Activated CD8-positive, alpha-beta memory T cell treated with anti-CD3 and anti-CD28 coated beads, Interleukin-2, amount 10 ng/mL, durations not matched to agents 7 days and 5 days (primary cell): ENCODE results near the gene CTCF. TPM values are rescaled to one million over a fixed set of nuclear protein-coding genes. Genes with fewer than 3 reads are reported as not detected.
"Not testable (repeated sequence)": the region's sequence is repeated elsewhere in the genome, so short reads cannot be mapped to it uniquely, and the experiment has no call there.

Experiments used
- ATAC-seq: fragments of 150-1000 bp; cut with Tn5 transposase; one replicate; pipeline ENCODE4 v1.10.0; 2021; ENCODE audit warnings: moderate library complexity
- CTCF ChIA-PET: fragments of 350-600 bp; sonication (Branson Sonifier 250); formaldehyde crosslinking; loops from one replicate; lab custom pipeline; 2021; ENCODE audit warnings: antibody characterized with exemption; lab: Charles Lee
- DNase-seq: peaks from one replicate; pipeline ENCODE4 v3.0.0-alpha.2; 2020
- H3K27ac Mint-ChIP-seq: one replicate; pipeline ENCODE4 v1.8.0; 2021; ENCODE audit warnings: mild to moderate bottlenecking, mixed read lengths
- H3K27me3 Mint-ChIP-seq: one replicate; pipeline ENCODE4 v1.8.0; 2021; ENCODE audit warnings: mixed read lengths
- H3K36me3 Mint-ChIP-seq: one replicate; pipeline ENCODE4 v1.8.0; 2021; ENCODE audit warnings: mild to moderate bottlenecking, mixed read lengths
- H3K4me1 Mint-ChIP-seq: one replicate; pipeline ENCODE4 v1.8.0; 2021; ENCODE audit warnings: mixed read lengths
- H3K4me3 Mint-ChIP-seq: one replicate; pipeline ENCODE4 v1.8.0; 2021; ENCODE audit warnings: mild to moderate bottlenecking, moderate library complexity, mixed read lengths
- H3K9me3 Mint-ChIP-seq: one replicate; pipeline ENCODE4 v1.8.0; 2022; ENCODE audit warnings: low read depth, mixed read lengths
- total RNA-seq, 2 experiments: library from RNA; stranded (reverse); gene quantifications; one replicate each; pipeline ENCODE4 v1.2.3, GENCODE V29; 2021

CTCF gene
- 10 to 100 TPM; 74.0 to 81.8 TPM for total RNA-seq

- ATAC-seq (peak; percentile 58), DNase-seq (peak; percentile 88)
- Mint-ChIP-seq H3K4me1 (peaks cover 43% of the 10 kb centered on the region), H3K4me3 (peak within 1 kb of the TSS; percentile 89), H3K27ac (peak within 1 kb of the TSS; percentile 94), H3K9me3 (no peaks in the 10 kb centered on the region), H3K27me3 (no peaks in the 10 kb centered on the region), H3K36me3 (peaks cover 8% of the 10 kb centered on the region)
- CTCF ChIA-PET = interaction anchor here (0.7 to 19.2 kb wide), 19 partner anchors 10 to 748 kb away, joined by 3 to 360 read pairs (median 5); partner anchors contain the start of genes ACD, ATP6V0D1, C16orf86 and CARMIL2
Measured at GRCh38 chr16:67562526-67562917, at the start of gene CTCF. TSS of gene CTCF (plus strand) at chr16:67562526. CDS start at chr16:67610833, 48,307 bp downstream.

GRCh38 chr16:67513892-67514291 is 48.4 kb upstream of the CTCF start:
- DNase-seq, H3K36me3 Mint-ChIP-seq, H3K27me3 Mint-ChIP-seq, H3K27ac Mint-ChIP-seq, H3K9me3 Mint-ChIP-seq, H3K4me3 Mint-ChIP-seq: not testable (repeated sequence)
- peaks cover 18% of the 10 kb centered on the region for H3K4me1 Mint-ChIP-seq
- CTCF ChIA-PET = interaction anchor here (0.6 to 20.7 kb wide), 24 partner anchors 10 to 423 kb away, joined by 3 to 732 read pairs (median 4); partner anchors contain the start of genes ACD, AGRP, ATP6V0D1 and CARMIL2
- peak; percentile 9 for ATAC-seq

- no peak overlapping the region for H3K4me3 Mint-ChIP-seq
- peak; percentile 82 for ATAC-seq
- no peaks in the 10 kb centered on the region for H3K36me3 Mint-ChIP-seq
- no peaks in the 10 kb centered on the region for H3K9me3 Mint-ChIP-seq
- CTCF ChIA-PET = interaction anchor here (0.6 to 20.7 kb wide), 25 partner anchors 9 to 967 kb away, joined by 3 to 732 read pairs (median 4); partner anchors contain the start of genes ACD, AGRP, ATP6V0D1 and CARMIL2
- peak; percentile 89 for DNase-seq
- H3K4me1 Mint-ChIP-seq = peaks cover 20% of the 10 kb centered on the region
- no peaks in the 10 kb centered on the region for H3K27me3 Mint-ChIP-seq
- peak overlapping the region; percentile 78 for H3K27ac Mint-ChIP-seq
Measured at GRCh38 chr16:67514382-67514828, 47.9 kb upstream of the CTCF start.

- Mint-ChIP-seq H3K27ac (no peak overlapping the region), H3K4me3 (no peak overlapping the region), H3K27me3 (no peaks in the 10 kb centered on the region), H3K9me3 (no peaks in the 10 kb centered on the region), H3K36me3 (no peaks in the 10 kb centered on the region), H3K4me1 (peaks cover 34% of the 10 kb centered on the region)
- CTCF ChIA-PET = interaction anchor here (1.4 to 20.7 kb wide), 7 partner anchors 19 to 156 kb away, joined by 3 to 732 read pairs (median 11); partner anchors contain the start of genes ACD, AGRP, ATP6V0D1 and CARMIL2
- DNase-seq (no peak), ATAC-seq (no peak)
Measured at GRCh38 chr16:67516296-67517154, 45.8 kb upstream of the CTCF start.

GRCh38 chr16:67517155-67517445 is 45.2 kb upstream of the CTCF start:
- Mint-ChIP-seq H3K4me1 (peaks cover 38% of the 10 kb centered on the region), H3K27ac (no peak overlapping the region), H3K9me3 (no peaks in the 10 kb centered on the region), H3K27me3 (no peaks in the 10 kb centered on the region), H3K4me3 (no peak overlapping the region), H3K36me3 (no peaks in the 10 kb centered on the region)
- no peak for DNase-seq
- ATAC-seq = no peak
- CTCF ChIA-PET = interaction anchor here (0.7 to 20.7 kb wide), 6 partner anchors 18 to 151 kb away, joined by 3 to 732 read pairs (median 21); partner anchors contain the start of genes ACD, AGRP, ATP6V0D1 and CARMIL2

GRCh38 chr16:67517661-67518423 is 44.5 kb upstream of the CTCF start:
- Mint-ChIP-seq H3K36me3 (no peaks in the 10 kb centered on the region), H3K27ac (no peak overlapping the region), H3K4me1 (peaks cover 41% of the 10 kb centered on the region), H3K4me3 (no peak overlapping the region), H3K9me3 (no peaks in the 10 kb centered on the region), H3K27me3 (no peaks in the 10 kb centered on the region)
- DNase-seq = no peak
- ATAC-seq = no peak
- CTCF ChIA-PET = interaction anchor here (0.7 to 20.7 kb wide), 6 partner anchors 18 to 150 kb away, joined by 3 to 732 read pairs (median 21); partner anchors contain the start of genes ACD, AGRP, ATP6V0D1 and CARMIL2

- Mint-ChIP-seq H3K27ac (peak overlapping the region; percentile 86), H3K4me1 (peaks cover 43% of the 10 kb centered on the region), H3K9me3 (no peaks in the 10 kb centered on the region), H3K36me3 (no peaks in the 10 kb centered on the region), H3K4me3 (no peak overlapping the region), H3K27me3 (no peaks in the 10 kb centered on the region)
- ATAC-seq = no peak
- CTCF ChIA-PET = interaction anchor here (1.1 to 20.7 kb wide), 7 partner anchors 17 to 146 kb away, joined by 3 to 732 read pairs (median 90); partner anchors contain the start of genes ACD, AGRP, ATP6V0D1 and C16orf86
- DNase-seq = no peak
Measured at GRCh38 chr16:67518676-67519075, 43.6 kb upstream of the CTCF start.

- Mint-ChIP-seq H3K9me3 (no peaks in the 10 kb centered on the region), H3K27ac (peak overlapping the region; percentile 86), H3K4me3 (no peak overlapping the region), H3K36me3 (no peaks in the 10 kb centered on the region), H3K4me1 (peaks cover 40% of the 10 kb centered on the region), H3K27me3 (peaks cover 3% of the 10 kb centered on the region)
- ATAC-seq = no peak
- CTCF ChIA-PET = interaction anchor here (0.7 to 20.7 kb wide), 8 partner anchors 8 to 146 kb away, joined by 3 to 732 read pairs (median 102); partner anchors contain the start of genes ACD, AGRP, ATP6V0D1 and C16orf86
- DNase-seq = no peak
Measured at GRCh38 chr16:67519242-67519641, 43.1 kb upstream of the CTCF start.

GRCh38 chr16:67521095-67521804 is 41.1 kb upstream of the CTCF start:
- Mint-ChIP-seq H3K36me3 (no peaks in the 10 kb centered on the region), H3K27ac (peak overlapping the region; percentile 96), H3K9me3 (no peaks in the 10 kb centered on the region), H3K4me3 (peak overlapping the region; percentile 81), H3K4me1 (peaks cover 36% of the 10 kb centered on the region), H3K27me3 (peaks cover 7% of the 10 kb centered on the region)
- ATAC-seq = peak; percentile 91
- DNase-seq = peak; percentile 99
- CTCF ChIA-PET = interaction anchor here (0.6 to 20.7 kb wide), 69 partner anchors 9 to 641 kb away, joined by 3 to 732 read pairs (median 5); partner anchors contain the start of genes ACD, AGRP, ATP6V0D1 and C16orf86

GRCh38 chr16:67525176-67525860 is 37.0 kb upstream of the CTCF start:
- no peak for DNase-seq
- Mint-ChIP-seq H3K9me3 (no peaks in the 10 kb centered on the region), H3K4me1 (peaks cover 24% of the 10 kb centered on the region), H3K36me3 (no peaks in the 10 kb centered on the region), H3K4me3 (no peak overlapping the region), H3K27ac (no peak overlapping the region), H3K27me3 (peaks cover 29% of the 10 kb centered on the region)
- no peak for ATAC-seq
- CTCF ChIA-PET = interaction anchor here (1.0 to 20.7 kb wide), 5 partner anchors 22 to 142 kb away, joined by 4 to 732 read pairs (median 5); partner anchors contain the start of genes AGRP, ATP6V0D1 and CARMIL2

GRCh38 chr16:67526149-67526791 is 36.1 kb upstream of the CTCF start:
- DNase-seq (no peak), ATAC-seq (no peak)
- H3K4me1 Mint-ChIP-seq = peaks cover 26% of the 10 kb centered on the region
- H3K9me3 Mint-ChIP-seq = no peaks in the 10 kb centered on the region
- no peak overlapping the region for H3K27ac Mint-ChIP-seq
- H3K4me3 Mint-ChIP-seq = no peak overlapping the region
- no peaks in the 10 kb centered on the region for H3K36me3 Mint-ChIP-seq
- CTCF ChIA-PET = interaction anchor here (1.0 to 20.7 kb wide), 5 partner anchors 21 to 141 kb away, joined by 4 to 732 read pairs (median 5); partner anchors contain the start of genes AGRP, ATP6V0D1 and CARMIL2
- peaks cover 38% of the 10 kb centered on the region for H3K27me3 Mint-ChIP-seq
